DND-41 (cell line): Measurements from ENCODE around the gene NEURL1B.

Experiments
- CTCF ChIP-seq: IDR thresholded peaks from 2 replicates; pipeline ENCODE4 v1.5.1; 2012; ENCODE audit warnings: borderline replicate concordance, low read length, moderate library complexity, mild to moderate bottlenecking; ENCODE audit not compliant: poor library complexity, severe bottlenecking; ENCODE audit errors: extremely low read depth
- EZH2 ChIP-seq: IDR thresholded peaks from 3 replicates; pipeline ENCODE4 v1.6.1; 2012; ENCODE audit warnings: borderline replicate concordance, low read depth, mild to moderate bottlenecking, moderate library complexity, low read length, inconsistent platforms; ENCODE audit not compliant: severe bottlenecking

- TF ChIP-seq CTCF: no peak
- no peak for TF ChIP-seq EZH2
Measured at GRCh38 chr5:172687940-172688339, 46.9 kb downstream of the NEURL1B start.
